ENCODE results near the gene TCF7L1. TPM values are rescaled to one million over a fixed set of nuclear protein-coding genes. Genes with fewer than 3 reads are reported as not detected.

The TCF7L1 gene
- total and polyA plus RNA-seq, 2 of the 13 experiments (the other 11 are each of a cell fraction or from before 2014, with no cell fraction given) = 0.04 to 0.15 TPM

DNA sequence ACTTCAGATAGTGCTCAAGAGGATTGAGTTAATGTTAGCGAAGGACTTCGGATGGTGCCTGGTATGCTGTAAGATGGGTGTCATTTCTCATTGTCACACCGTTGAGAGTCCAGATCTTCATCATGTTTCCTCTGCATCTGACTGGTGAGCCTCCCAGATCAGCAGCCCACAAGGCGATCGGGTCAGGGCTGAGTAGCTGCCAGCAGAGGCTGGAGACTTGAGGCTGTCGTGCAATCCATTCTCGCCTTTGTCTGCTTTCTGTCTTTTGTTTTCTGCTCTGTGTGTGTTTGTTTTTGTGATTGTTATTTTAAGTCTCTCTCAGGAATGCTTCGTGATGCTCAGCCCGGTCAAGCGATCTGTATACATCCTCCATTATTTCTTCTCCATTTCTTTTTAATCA is 98.8 kb downstream of the TCF7L1 start (continued):
- TF ChIP-seq, protein P1, sequence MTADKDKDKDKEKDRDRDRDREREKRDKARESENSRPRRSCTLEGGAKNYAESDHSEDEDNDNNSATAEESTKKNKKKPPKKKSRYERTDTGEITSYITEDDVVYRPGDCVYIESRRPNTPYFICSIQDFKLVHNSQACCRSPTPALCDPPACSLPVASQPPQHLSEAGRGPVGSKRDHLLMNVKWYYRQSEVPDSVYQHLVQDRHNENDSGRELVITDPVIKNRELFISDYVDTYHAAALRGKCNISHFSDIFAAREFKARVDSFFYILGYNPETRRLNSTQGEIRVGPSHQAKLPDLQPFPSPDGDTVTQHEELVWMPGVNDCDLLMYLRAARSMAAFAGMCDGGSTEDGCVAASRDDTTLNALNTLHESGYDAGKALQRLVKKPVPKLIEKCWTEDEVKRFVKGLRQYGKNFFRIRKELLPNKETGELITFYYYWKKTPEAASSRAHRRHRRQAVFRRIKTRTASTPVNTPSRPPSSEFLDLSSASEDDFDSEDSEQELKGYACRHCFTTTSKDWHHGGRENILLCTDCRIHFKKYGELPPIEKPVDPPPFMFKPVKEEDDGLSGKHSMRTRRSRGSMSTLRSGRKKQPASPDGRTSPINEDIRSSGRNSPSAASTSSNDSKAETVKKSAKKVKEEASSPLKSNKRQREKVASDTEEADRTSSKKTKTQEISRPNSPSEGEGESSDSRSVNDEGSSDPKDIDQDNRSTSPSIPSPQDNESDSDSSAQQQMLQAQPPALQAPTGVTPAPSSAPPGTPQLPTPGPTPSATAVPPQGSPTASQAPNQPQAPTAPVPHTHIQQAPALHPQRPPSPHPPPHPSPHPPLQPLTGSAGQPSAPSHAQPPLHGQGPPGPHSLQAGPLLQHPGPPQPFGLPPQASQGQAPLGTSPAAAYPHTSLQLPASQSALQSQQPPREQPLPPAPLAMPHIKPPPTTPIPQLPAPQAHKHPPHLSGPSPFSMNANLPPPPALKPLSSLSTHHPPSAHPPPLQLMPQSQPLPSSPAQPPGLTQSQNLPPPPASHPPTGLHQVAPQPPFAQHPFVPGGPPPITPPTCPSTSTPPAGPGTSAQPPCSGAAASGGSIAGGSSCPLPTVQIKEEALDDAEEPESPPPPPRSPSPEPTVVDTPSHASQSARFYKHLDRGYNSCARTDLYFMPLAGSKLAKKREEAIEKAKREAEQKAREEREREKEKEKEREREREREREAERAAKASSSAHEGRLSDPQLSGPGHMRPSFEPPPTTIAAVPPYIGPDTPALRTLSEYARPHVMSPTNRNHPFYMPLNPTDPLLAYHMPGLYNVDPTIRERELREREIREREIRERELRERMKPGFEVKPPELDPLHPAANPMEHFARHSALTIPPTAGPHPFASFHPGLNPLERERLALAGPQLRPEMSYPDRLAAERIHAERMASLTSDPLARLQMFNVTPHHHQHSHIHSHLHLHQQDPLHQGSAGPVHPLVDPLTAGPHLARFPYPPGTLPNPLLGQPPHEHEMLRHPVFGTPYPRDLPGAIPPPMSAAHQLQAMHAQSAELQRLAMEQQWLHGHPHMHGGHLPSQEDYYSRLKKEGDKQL (CRISPR knock-in tag; IDR thresholded peaks at IDR 0.05; ENCODE audit: low read depth) = no peak

DNA sequence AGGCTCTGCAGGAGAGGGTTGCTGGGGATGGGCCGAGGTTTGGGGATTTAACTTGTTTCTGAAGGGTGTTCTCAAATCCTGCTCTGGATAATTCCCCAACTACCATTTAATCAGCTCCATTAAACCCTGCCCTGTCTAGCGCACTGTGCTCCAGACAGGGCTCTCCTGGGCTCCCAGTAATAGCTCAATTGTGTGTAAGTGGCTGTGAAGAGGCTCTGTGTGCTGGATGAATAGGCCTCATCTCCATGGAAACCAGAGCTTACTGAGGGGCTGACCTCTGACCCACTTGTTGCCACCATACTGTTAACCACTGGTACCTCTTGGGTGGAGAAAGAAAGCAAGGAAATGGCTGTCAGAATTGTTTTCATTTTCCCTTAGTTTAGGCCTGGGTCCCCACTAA is 101.7 kb downstream of the TCF7L1 start:
- in situ Hi-C loops (cut with HindIII; ENCODE audit: extremely low pct_ligation_motif_present, low pct_unique_long_range_greater_than_20kb) (no loop called here), intact Hi-C loops (cut with micrococcal nuclease; ENCODE audit: unreplicated experiment) (no loop called here)
- Histone ChIP-seq H3K9ac (ENCODE audit: insufficient read depth, low read depth, low read length) (no peak overlapping the region), H3K79me2 (ENCODE audit: insufficient read depth, low read length) (no peaks in the 10 kb centered on the region), H3K9me3 (ENCODE audit: low read length) (no peaks in the 10 kb centered on the region), H2AFZ (ENCODE audit: low read length) (no peak overlapping the region), H3K36me3 (replicated peaks in 1 of 2; ENCODE audit: control insufficient read depth in 1 of 2, insufficient read depth in 2 of 2, low read length in 2 of 2) (no peaks in the 10 kb centered on the region), H3K4me1 (ENCODE audit: insufficient read depth, low read length) (no peaks in the 10 kb centered on the region), H4K20me1 (ENCODE audit: insufficient read depth, low read length) (no peaks in the 10 kb centered on the region), H3K4me3 (replicated peaks in 1 of 3; ENCODE audit: insufficient read depth in 1 of 3, low read depth in 2 of 3, low read length in 3 of 3) (no peak overlapping the region), H3K27ac (ENCODE audit: extremely low read length, insufficient read depth, low read length) (no peak overlapping the region), H3K27me3 (ENCODE audit: control insufficient read depth in 1 of 2, insufficient read depth in 2 of 2, low read length in 2 of 2) (peaks cover 0 to 16% of the 10 kb centered on the region in 2 experiments; a peak in 2 of 5 replicates), H3K4me2 (ENCODE audit: low read depth, low read length) (no peak overlapping the region)
- POLR2A ChIA-PET = no interaction called here
- BruUV-seq (replicated peaks) = no TSS peak
- CTCF ChIA-PET (ENCODE audit: low intra/inter-chr PET ratio, low total read pairs) = no interaction called here
- 62% methylated on average over 2 of the region's 2 CpGs for WGBS (ENCODE audit: low lambda C conversion rate)
- TF ChIP-seq, protein P2, sequence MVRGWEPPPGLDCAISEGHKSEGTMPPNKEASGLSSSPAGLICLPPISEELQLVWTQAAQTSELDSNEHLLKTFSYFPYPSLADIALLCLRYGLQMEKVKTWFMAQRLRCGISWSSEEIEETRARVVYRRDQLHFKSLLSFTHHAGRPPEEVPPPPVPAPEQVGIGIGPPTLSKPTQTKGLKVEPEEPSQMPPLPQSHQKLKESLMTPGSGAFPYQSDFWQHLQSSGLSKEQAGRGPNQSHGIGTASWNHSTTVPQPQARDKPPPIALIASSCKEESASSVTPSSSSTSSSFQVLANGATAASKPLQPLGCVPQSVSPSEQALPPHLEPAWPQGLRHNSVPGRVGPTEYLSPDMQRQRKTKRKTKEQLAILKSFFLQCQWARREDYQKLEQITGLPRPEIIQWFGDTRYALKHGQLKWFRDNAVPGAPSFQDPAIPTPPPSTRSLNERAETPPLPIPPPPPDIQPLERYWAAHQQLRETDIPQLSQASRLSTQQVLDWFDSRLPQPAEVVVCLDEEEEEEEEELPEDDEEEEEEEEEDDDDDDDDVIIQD (CRISPR knock-in tag; IDR thresholded peaks at IDR 0.05; ENCODE audit: low read depth) = no peak
- TF ChIP-seq HNRNPL (IDR thresholded peaks at IDR 0.05; ENCODE audit: low read depth, low read length) = no peak
- TF ChIP-seq ATAD3A (CRISPR knock-in tag; IDR thresholded peaks at IDR 0.05) = no peak
- no peak for TF ChIP-seq ZNF83 (CRISPR knock-in tag; IDR thresholded peaks at IDR 0.05; ENCODE audit: borderline replicate concordance)
- no peak for TF ChIP-seq ZNF557 (CRISPR knock-in tag; IDR thresholded peaks at IDR 0.05)
- no peak for TF ChIP-seq SIN3A (IDR thresholded peaks at IDR 0.05; ENCODE audit: borderline replicate concordance, low read depth, low read length)
- TF ChIP-seq, protein P3, sequence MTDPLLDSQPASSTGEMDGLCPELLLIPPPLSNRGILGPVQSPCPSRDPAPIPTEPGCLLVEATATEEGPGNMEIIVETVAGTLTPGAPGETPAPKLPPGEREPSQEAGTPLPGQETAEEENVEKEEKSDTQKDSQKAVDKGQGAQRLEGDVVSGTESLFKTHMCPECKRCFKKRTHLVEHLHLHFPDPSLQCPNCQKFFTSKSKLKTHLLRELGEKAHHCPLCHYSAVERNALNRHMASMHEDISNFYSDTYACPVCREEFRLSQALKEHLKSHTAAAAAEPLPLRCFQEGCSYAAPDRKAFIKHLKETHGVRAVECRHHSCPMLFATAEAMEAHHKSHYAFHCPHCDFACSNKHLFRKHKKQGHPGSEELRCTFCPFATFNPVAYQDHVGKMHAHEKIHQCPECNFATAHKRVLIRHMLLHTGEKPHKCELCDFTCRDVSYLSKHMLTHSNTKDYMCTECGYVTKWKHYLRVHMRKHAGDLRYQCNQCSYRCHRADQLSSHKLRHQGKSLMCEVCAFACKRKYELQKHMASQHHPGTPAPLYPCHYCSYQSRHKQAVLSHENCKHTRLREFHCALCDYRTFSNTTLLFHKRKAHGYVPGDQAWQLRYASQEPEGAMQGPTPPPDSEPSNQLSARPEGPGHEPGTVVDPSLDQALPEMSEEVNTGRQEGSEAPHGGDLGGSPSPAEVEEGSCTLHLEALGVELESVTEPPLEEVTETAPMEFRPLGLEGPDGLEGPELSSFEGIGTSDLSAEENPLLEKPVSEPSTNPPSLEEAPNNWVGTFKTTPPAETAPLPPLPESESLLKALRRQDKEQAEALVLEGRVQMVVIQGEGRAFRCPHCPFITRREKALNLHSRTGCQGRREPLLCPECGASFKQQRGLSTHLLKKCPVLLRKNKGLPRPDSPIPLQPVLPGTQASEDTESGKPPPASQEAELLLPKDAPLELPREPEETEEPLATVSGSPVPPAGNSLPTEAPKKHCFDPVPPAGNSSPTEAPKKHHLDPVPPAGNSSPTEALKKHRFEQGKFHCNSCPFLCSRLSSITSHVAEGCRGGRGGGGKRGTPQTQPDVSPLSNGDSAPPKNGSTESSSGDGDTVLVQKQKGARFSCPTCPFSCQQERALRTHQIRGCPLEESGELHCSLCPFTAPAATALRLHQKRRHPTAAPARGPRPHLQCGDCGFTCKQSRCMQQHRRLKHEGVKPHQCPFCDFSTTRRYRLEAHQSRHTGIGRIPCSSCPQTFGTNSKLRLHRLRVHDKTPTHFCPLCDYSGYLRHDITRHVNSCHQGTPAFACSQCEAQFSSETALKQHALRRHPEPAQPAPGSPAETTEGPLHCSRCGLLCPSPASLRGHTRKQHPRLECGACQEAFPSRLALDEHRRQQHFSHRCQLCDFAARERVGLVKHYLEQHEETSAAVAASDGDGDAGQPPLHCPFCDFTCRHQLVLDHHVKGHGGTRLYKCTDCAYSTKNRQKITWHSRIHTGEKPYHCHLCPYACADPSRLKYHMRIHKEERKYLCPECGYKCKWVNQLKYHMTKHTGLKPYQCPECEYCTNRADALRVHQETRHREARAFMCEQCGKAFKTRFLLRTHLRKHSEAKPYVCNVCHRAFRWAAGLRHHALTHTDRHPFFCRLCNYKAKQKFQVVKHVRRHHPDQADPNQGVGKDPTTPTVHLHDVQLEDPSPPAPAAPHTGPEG (CRISPR knock-in tag; IDR thresholded peaks at IDR 0.05) = no peak
- no peak for TF ChIP-seq ZNF446 (CRISPR knock-in tag; IDR thresholded peaks at IDR 0.05)
- DNase-seq (ENCODE audit: low spot score) = no peak
- no peak for ATAC-seq
- no peak for FAIRE-seq

All from HepG2 (cell line).